GM19240 (cell line): ENCODE results near the gene NRDC.

Source experiments
- DNase-seq: peaks from one replicate; pipeline ENCODE4 v3.0.0; 2011; ENCODE audit warnings: low spot score; ENCODE audit not compliant: insufficient read length

The NRDC gene, protein sequence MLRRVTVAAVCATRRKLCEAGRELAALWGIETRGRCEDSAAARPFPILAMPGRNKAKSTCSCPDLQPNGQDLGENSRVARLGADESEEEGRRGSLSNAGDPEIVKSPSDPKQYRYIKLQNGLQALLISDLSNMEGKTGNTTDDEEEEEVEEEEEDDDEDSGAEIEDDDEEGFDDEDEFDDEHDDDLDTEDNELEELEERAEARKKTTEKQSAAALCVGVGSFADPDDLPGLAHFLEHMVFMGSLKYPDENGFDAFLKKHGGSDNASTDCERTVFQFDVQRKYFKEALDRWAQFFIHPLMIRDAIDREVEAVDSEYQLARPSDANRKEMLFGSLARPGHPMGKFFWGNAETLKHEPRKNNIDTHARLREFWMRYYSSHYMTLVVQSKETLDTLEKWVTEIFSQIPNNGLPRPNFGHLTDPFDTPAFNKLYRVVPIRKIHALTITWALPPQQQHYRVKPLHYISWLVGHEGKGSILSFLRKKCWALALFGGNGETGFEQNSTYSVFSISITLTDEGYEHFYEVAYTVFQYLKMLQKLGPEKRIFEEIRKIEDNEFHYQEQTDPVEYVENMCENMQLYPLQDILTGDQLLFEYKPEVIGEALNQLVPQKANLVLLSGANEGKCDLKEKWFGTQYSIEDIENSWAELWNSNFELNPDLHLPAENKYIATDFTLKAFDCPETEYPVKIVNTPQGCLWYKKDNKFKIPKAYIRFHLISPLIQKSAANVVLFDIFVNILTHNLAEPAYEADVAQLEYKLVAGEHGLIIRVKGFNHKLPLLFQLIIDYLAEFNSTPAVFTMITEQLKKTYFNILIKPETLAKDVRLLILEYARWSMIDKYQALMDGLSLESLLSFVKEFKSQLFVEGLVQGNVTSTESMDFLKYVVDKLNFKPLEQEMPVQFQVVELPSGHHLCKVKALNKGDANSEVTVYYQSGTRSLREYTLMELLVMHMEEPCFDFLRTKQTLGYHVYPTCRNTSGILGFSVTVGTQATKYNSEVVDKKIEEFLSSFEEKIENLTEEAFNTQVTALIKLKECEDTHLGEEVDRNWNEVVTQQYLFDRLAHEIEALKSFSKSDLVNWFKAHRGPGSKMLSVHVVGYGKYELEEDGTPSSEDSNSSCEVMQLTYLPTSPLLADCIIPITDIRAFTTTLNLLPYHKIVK

DNA sequence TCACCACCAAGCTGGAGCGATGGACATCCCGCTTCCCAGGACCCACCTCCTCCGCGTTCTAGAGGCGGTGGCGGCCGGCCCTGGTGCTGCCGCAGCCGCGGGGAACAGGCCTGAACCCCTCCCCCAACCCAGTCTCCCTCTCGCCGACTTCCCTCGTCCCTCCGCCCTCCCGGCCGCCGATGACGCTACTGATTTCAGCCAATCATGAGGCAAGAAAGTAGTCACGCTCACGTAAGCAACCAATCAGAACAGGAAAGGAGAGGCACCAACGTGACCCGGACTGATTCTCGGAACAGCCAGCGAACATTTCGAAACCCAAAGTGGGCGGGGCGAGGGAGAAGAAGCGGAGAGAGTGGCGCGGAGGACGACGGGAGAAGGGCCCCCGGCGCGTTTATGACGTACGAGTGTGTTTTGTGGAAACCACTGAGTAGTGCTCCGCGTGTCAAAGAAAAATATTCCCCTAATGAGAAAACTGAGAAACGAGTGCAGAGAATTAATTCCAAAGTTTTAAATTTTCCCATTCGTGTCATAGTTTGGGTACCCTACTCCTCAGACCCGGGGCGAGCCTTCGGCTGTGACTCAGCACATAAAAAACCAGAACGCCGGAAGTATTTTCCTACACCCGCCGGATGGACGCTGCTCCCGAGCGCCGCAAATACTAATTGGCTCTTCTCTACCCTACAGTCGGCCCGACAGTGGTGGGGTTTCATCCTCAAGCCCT is at the start of gene NRDC:
Gene NRDC, minus strand, starts transcription at position 112 of the 721 bp plus-strand sequence. CDS start 112 bp downstream, outside the sequence.
- peak; percentile 74 for DNase-seq

DNA sequence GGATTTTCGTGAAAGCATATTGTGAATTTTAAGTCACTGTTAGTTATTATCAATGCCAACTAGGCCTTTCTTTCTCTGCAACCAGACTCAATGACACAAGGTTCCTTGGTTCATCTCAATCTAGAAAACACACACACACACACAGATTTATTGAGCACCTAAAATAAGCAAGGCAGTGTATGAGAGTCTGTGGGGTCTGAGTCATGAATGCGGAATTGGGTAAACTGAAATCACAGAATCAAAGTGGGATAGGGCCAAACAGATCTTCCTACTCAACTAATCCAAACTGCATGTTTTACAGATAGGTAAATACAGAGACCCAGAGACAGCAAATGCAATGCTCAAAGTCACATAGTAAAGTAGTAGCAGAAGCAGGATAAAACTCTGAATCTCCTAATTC is 48.5 kb upstream of the NRDC start:
- DNase-seq: no peak

DNA sequence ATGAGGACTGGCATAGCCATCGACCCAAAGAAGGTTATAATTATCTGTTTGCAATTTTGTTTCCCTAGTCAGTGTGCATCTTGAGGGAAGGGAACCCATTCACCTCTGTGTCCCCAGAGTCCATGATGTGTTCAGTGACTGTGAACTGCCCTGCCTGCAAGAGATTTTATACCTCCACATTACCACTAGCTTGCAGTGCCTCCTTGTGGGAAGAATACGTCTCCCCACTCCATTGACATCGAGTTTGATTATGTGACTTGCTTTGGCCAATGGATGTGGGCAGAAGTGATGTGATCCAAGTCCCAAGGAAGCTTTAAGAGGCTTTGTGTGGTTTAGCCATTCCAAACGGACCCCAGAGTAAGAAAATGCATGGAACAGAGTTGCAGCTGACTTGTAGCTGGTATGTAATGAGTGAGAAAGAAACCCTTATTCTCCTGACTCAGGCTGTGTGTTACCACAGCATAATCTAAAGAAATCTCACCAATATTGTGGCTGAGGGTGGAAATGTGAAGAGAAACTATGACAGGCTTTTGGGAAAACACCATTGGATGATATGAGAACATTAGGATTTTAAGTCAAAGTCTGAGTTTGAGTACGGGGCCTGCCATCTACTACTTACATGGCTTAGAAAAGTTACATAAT is 47.8 kb upstream of the NRDC start:
- no peak for DNase-seq

DNA sequence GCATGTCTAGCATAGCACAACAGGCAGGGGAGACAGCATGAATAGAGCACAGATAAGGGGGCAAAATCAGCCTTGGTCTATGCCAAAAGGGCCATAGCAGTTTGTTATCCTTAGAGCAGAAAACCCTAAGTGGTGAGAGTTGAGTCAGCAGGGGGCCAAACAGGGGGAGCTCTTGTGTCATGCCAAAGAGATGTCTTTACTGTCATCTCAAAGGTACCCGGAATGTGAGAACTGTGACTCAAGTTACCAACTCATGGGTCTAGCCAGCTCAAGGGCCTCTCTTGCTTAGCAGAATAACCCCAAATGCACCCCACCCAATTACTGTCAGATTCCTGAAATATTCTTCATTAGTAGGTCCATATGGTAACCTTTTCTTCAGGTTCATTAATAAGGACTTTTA is 45.9 kb upstream of the NRDC start:
- no peak for DNase-seq

DNA sequence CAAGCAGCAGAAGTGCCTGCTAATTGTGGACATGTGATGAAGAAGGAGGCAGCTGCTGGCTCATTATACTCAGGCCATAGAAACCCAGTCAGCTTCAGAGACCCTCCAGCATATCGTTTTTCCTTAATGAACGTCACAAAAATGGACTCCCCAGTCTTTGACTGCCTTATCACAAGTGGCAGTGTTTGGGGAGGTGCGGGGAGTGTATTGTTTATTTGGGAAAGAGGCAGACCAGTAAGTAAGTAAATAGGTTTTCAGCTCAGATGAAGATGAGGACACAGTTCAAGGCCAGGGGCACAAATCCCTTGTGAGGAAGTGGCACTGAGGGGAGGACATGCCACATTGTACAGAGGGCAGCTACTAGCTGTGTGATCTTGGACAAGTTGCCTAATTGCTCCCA is 43.5 kb upstream of the NRDC start:
- no peak for DNase-seq

DNA sequence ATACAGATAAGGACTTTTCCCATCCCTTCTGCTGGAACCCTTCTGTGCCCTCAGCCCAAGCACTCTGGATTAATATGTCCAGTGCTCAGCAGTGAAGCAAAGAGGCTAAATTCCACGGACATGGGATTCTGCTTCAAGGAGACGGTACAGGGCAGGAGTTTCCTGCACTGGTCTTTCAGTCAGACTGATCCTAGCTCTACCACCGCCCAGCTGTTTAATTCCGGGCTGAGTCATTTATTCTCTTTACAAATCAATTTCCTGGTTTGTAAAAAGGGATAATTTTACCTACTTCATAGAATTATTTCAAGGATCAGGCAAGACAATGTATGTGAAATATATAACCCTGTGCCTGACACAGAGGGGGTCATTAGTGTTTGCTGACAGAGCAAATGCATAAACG is 41.6 kb upstream of the NRDC start:
- no peak for DNase-seq

DNA sequence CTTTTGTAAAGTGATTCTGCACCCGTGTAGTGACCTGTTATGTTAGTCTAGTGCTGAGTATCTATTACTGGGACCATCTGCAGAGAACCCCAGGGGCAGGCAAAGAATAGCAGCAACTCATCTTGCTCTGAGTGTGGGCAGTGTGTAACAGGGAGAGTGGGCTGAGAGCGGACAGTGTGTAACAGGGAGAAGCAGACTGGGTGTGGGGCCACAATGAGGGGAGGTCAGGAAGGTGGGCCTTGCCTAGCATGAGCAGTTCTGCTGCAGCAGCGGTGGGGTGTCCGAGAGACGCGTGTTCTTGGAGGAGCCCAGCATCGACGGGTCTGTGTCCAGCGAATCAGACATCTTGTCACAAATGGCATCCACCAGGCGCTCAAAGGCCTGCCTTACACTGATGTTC is 41.2 kb upstream of the NRDC start:
- DNase-seq: no peak

DNA sequence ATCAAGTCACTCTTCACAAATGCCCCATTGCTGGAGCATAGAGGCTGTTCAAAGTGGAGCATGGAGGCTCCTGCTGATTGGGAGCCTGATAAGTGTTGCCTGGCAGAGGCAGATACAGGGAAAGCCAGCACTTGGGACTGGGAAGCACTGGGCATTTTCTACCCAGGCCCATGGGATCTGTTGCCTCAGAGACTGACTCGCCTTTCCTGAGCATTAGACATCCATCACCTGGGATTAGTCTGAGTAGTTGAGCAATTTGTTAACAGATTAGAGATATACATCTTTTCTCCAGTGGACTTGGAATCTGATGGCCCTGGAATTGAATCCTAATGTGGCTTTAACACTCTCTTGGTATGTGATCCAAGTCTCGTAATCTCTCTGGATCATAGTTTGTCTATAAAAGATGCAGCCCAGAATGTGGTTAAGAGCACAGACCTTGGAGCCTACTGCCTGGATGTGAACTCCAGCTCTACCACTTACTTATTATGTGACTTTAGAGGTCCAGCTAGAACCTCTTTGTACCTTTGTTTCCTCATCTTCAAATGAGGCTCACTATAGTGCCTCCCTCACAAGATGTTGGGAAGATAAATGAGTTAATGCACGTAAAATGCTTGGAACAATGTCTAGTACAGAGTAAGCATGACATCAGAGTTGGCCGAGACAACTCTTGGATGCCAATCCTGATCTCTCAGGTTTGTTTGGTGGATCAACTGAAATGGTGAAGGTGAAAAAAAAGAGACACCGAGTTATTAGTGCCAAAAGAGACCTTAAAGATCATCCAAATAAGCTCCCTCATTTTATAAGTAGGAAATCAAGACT is 38.3 kb upstream of the NRDC start:
- DNase-seq: no peak

DNA sequence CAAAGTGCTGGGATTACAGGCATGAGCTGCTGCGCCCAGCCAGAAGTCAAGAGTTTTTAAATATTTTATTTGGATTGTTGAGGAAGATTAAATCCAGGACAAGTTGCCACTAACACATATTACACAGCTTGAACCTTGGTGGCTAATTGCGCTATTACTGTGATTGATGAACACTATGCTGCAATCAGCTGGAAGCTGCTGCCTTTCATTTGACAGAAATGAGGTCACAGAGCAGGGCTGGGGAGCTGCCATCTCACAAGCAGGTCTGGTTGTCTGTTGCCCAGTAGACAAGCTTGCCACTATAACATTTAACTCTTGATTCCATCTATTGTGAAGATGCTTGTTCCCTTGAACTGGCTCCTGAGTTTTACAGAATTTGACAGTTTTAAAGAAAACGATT is 37.4 kb upstream of the NRDC start:
- no peak for DNase-seq

DNA sequence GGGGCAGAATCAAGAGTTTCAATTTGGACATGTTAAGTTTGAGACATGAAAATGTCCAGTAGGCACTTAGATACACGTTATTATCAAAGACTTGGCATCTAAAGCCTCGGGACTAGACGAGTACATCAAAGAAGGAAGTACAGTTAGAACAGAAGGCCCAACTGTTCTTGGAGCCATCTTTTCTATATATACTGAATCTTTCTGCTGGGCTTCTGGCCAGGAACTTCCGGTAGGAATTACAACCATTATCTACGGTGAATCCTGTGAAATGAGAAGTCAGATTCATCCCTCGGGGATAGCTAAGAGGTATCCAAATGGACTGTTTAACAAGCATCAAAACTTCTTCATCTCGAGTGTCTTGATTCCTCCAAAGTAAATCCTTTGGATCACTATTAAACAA is 34.4 kb upstream of the NRDC start:
- DNase-seq: no peak

DNA sequence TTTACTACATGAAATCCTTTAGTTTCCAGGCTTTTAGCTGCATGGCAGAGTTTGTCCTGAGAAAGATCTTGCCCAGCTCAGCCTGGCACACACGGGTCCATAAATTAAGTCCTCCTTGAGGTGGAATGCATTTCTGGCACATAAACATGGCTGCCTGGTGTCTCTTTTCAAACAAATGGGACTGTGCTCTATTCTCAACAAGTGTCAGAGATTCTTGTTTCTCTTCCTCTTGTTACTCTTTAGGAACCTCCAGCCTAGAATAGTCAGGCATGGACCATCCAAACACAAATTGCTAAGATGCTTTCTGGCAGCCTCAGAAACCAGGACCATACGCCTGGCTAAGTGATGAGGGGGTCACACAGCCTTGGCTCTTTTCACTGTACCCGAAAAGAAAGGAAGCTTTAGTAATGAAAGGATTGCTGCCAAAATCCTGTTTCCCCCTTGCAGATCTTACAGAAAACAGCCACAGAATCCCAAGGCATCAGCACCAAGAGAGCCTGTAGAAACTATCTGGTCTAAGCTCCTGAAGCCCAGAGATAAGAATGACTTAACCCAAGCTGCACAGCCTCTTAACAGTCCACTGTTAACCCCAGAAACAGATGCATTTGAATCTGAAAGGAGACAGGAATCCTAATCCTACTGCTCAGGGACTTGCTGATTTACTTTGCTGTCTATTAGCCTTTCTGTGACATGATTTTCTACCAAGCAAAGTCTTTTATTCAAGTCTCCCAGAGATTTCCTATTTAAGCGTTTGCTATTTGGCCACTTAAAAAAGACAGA is 31.9 kb upstream of the NRDC start:
- DNase-seq: no peak

DNA sequence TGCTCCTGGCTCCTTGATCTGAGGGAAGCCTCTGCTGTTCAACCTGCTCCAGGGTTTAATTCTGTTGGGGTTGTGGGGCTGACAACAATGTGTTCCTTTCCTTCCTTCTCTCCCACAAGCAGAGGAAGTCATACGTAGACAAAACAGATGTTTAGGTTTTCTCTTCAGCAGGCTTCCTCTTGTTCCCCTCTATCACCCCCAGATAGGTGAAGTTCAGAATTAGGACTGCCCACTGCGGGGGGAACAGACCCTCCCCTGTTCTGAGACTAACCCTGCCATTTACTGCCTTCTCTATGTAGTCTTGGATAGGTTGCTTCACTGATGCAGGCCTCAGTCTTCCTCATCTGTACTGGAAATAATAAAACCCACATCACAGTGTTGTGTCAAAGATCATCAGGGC is 30.0 kb upstream of the NRDC start:
- DNase-seq: no peak

DNA sequence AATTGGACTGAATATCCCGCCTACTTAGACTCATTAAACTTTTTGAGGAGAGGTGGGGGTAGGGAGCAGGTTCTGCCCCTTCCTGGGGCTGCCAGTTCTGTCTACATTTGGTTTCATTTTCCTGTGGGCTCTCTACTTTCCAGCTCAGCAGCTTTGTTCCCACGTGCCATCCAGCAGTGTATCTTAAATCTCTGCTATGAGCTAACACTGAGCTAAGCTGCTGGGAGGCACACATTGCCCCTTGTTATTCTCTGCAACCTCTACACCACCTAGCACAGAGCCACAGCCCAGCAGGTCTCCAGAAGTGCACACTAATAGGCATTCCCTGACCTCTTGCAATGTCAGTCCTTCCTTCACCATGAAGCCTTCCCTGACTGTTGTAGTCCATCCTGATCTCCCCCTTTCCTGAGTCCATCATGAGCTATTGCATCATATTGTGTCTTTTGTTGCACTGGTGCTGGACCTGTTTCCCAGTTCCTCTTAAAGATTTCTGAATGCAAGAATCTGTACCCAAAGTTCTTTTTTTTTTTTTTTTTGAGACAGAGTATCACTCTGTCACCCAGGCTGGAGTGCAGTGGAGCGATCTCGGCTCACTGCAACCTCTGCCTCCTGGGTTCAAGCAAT is 28.7 kb upstream of the NRDC start:
- no peak for DNase-seq

DNA sequence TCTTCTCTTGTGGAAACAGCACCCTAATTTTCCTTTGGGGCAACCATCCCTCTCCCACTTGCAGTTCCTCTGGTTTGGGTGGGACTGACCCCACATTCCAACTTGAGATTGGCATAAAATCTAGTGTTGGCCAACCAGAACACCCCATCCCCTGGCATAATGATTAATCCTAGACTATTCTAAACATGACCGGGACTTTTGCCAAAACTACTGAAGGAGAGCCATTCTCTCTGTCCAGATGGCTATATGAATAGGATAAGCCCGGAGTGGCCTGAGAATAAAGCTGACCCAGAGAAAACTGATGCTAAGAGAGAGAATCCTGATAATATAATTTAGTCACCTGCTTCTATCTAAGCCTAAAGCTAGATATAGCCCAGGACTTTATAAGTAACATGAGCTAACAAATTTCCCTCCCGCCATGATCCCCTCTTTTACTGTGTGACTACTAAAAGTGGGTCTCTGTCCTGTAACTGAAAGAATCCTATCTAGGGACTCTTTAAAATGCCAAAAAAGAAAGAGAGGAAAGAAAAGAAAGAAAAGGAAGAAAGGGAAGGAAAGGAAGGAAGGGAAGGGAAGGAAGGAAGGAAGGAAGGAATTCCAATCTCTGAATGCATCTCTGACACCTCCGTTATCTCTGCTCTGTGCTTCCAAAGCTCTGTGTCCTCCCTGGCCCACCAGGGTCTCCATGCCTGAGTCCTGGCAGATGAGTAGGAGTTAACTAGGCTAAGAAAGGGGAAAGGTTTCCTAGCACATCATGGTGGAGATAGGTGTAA is 28.0 kb upstream of the NRDC start:
- no peak for DNase-seq

DNA sequence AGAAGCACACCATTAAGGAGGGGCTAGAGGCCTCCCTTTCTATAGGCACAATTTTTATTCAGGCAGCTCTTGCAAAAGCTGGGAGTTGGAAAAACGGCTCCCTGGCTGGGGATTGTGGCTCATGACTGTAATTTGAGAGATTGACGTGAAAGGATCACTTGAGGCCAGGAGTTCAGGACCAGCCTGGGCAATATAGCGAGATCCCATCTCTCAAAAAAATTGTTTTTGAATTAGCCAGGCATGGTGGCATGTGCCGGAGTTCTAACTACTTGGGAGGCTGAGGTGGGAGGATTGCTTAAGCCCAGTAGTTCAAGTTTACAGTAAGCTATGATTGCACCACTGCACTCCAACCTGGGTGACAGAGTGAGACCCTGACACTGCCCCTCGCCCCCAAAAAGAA is 23.9 kb upstream of the NRDC start:
- DNase-seq: no peak

DNA sequence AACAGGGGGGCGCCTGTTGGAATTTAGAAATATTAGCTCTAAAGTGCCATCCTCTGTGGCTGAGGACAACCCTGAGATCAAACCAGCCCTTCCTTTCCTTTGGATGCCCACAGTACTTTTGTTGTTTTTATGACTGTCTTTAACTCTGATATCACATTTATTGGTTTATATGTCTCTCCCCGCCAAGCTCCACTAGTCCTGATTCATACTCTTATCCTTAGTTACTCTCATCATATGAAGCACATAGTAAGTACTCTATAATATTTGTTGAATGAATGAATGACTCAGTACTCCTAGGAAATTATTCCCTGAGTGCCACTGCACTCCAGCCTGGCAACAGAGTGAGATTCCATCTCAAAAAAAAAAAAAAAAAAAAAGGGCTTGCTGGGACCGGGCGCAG is 22.6 kb upstream of the NRDC start:
- DNase-seq: no peak

DNA sequence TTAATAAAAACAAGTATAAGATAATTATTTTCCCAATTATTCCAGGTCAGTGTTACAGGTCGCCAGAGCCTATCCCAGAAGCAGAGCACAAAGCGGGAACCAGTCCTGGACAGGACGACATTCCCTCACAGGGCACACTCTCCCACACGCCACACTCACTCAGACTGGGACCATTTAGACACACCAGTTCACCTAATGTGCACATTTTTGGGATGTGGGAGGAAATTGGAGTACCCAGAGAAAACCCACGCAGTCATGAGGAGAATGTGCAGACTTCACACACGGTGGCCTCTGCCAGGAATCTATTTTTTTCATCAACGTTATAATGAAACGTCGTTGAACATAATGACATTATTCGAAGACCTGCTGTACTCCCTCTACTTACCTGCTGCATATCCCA is 20.5 kb upstream of the NRDC start:
- no peak for DNase-seq

DNA sequence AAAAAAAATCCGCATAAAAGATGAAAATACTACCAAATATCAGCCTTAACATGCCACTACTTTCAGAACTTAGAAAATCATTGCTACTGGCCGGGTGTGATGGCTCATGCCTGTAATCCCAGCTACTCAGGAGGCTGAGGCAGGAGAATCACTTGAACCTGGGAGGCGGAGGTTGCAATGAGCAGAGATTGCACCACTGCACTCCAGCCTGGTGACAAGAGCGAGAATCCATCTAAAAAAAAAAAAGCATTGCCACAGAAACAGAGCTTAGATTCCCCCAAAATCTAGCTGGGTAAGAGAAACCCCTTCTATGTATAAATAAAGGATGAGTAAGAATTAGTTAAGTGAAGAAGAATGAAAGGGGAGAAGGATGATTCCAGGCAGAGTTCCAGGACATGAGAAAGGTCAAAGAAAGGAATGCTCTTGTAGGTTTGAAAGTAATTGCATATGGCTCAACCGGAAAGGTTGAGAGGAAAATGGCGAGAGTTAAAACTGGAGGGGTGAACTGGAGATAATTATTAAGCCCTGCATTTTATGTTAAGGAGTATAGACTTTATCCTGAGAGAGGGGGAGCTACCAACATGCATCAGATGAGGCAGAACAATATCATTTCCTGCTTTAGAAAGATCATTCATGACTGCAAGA is 19.7 kb upstream of the NRDC start:
- DNase-seq: no peak
